ENCODE results near the gene ACTC1.

Gene ACTC1

GRCh38 chr15:34799149-34800101 lies 4.1 kb upstream of the ACTC1 start:
- Histone ChIP-seq H3K4me1 (ENCODE audit: control insufficient read depth, insufficient read depth, low read depth, low read length) (peaks cover 13% of the 10 kb centered on the region), H2AFZ (ENCODE audit: low read depth, low read length) (no peak overlapping the region), H3K23ac (ENCODE audit: low read length in 2 of 2) (no peak overlapping the region), H3K79me1 (replicated peaks; ENCODE audit: low read length, poor library complexity, severe bottlenecking) (no peaks in the 10 kb centered on the region), H4K8ac (ENCODE audit: low read length) (peak overlapping the region; percentile 3), H2BK15ac (ENCODE audit: low read depth, poor library complexity, severe bottlenecking) (no peak overlapping the region), H3K27ac (ENCODE audit: low read length, poor library complexity, severe bottlenecking) (no peak overlapping the region), H2BK5ac (ENCODE audit: low read depth, low read length, poor library complexity, severe bottlenecking) (no peak overlapping the region), H3K4me3 (ENCODE audit: insufficient read depth in 1 of 2, low read depth in 1 of 2, low read length in 2 of 2) (no peak overlapping the region), H4K91ac (ENCODE audit: low read length) (peak overlapping the region; percentile 73), H3K4ac (ENCODE audit: low read depth in 1 of 2, low read length in 2 of 2) (no peak overlapping the region), H3K18ac (ENCODE audit: low read depth in 1 of 2, low read length in 2 of 2) (peak overlapping the region; percentile 2 to 45), H3K27me3 (ENCODE audit: control insufficient read depth in 1 of 2, insufficient read depth in 1 of 2, low read length in 2 of 2) (peaks cover 39 to 47% of the 10 kb centered on the region in 2 experiments), H2AK5ac (ENCODE audit: low read length, severe bottlenecking) (no peak overlapping the region), H2BK12ac (ENCODE audit: low read length in 2 of 2) (peak overlapping the region; percentile 3 to 73), H3K36me3 (ENCODE audit: control insufficient read depth in 1 of 2, insufficient read depth in 2 of 2, low read depth in 1 of 2, low read length in 2 of 2) (no peaks in the 10 kb centered on the region), H2BK120ac (ENCODE audit: low read depth, low read length) (no peak overlapping the region), H3K14ac (ENCODE audit: low read length in 2 of 2) (no peak overlapping the region), H3K9ac (ENCODE audit: low read length) (no peak overlapping the region), H3K4me2 (ENCODE audit: low read length, poor library complexity, severe bottlenecking) (no peak overlapping the region), H3K9me3 (ENCODE audit: control insufficient read depth, low read length) (no peaks in the 10 kb centered on the region)
- 36% methylated on average over 13 of the region's 16 CpGs for WGBS
- peak; percentile 40 for DNase-seq

GRCh38 chr15:34796847-34797435 lies 1.6 kb upstream of the ACTC1 start:
- Histone ChIP-seq H3K4me2 (ENCODE audit: low read length, poor library complexity, severe bottlenecking) (no peak overlapping the region), H3K18ac (ENCODE audit: low read depth in 1 of 2, low read length in 2 of 2) (no peak overlapping the region), H2AFZ (ENCODE audit: low read depth, low read length) (no peak overlapping the region), H3K4me1 (ENCODE audit: control insufficient read depth, insufficient read depth, low read depth, low read length) (peaks cover 13% of the 10 kb centered on the region), H3K27me3 (ENCODE audit: control insufficient read depth in 1 of 2, insufficient read depth in 1 of 2, low read length in 2 of 2) (peaks cover 55 to 72% of the 10 kb centered on the region in 2 experiments), H2BK15ac (ENCODE audit: low read depth, poor library complexity, severe bottlenecking) (no peak overlapping the region), H2BK12ac (ENCODE audit: low read length in 2 of 2) (no peak overlapping the region), H2BK5ac (ENCODE audit: low read depth, low read length, poor library complexity, severe bottlenecking) (no peak overlapping the region), H2BK120ac (ENCODE audit: low read depth, low read length) (no peak overlapping the region), H3K9me3 (ENCODE audit: control insufficient read depth, low read length) (no peaks in the 10 kb centered on the region), H3K4ac (ENCODE audit: low read depth in 1 of 2, low read length in 2 of 2) (no peak overlapping the region), H3K79me1 (replicated peaks; ENCODE audit: low read length, poor library complexity, severe bottlenecking) (no peaks in the 10 kb centered on the region), H3K27ac (ENCODE audit: low read length, poor library complexity, severe bottlenecking) (no peak overlapping the region), H3K14ac (ENCODE audit: low read length in 2 of 2) (no peak overlapping the region), H3K23ac (ENCODE audit: low read length in 2 of 2) (no peak overlapping the region), H3K4me3 (ENCODE audit: insufficient read depth in 1 of 2, low read depth in 1 of 2, low read length in 2 of 2) (no peak overlapping the region), H4K8ac (ENCODE audit: low read length) (no peak overlapping the region), H3K9ac (ENCODE audit: low read length) (no peak overlapping the region), H2AK5ac (ENCODE audit: low read length, severe bottlenecking) (no peak overlapping the region), H3K36me3 (ENCODE audit: control insufficient read depth in 1 of 2, insufficient read depth in 2 of 2, low read depth in 1 of 2, low read length in 2 of 2) (no peaks in the 10 kb centered on the region), H4K91ac (ENCODE audit: low read length) (no peak overlapping the region)
- no peak for DNase-seq
- WGBS, result 83% methylated on average over 5 of the region's 5 CpGs

- Histone ChIP-seq H3K27me3 (ENCODE audit: control insufficient read depth in 1 of 2, insufficient read depth in 1 of 2, low read length in 2 of 2) (peaks cover 58 to 84% of the 10 kb centered on the region in 2 experiments), H2AFZ (ENCODE audit: low read depth, low read length) (no peak overlapping the region), H3K23ac (ENCODE audit: low read length in 2 of 2) (no peak overlapping the region), H3K4me2 (ENCODE audit: low read length, poor library complexity, severe bottlenecking) (peak overlapping the region; percentile 54), H3K9me3 (ENCODE audit: control insufficient read depth, low read length) (no peaks in the 10 kb centered on the region), H4K91ac (ENCODE audit: low read length) (no peak overlapping the region), H3K79me1 (replicated peaks; ENCODE audit: low read length, poor library complexity, severe bottlenecking) (no peaks in the 10 kb centered on the region), H2BK12ac (ENCODE audit: low read length in 2 of 2) (no peak overlapping the region), H3K9ac (ENCODE audit: low read length) (peak overlapping the region; percentile 68), H3K27ac (ENCODE audit: low read length, poor library complexity, severe bottlenecking) (no peak overlapping the region), H2BK15ac (ENCODE audit: low read depth, poor library complexity, severe bottlenecking) (no peak overlapping the region), H3K4me1 (ENCODE audit: control insufficient read depth, insufficient read depth, low read depth, low read length) (peaks cover 13% of the 10 kb centered on the region), H3K4ac (ENCODE audit: low read depth in 1 of 2, low read length in 2 of 2) (no peak overlapping the region), H2BK5ac (ENCODE audit: low read depth, low read length, poor library complexity, severe bottlenecking) (no peak overlapping the region), H3K14ac (ENCODE audit: low read length in 2 of 2) (peak overlapping the region in 1 of 2 experiments; percentile 55), H3K4me3 (ENCODE audit: insufficient read depth in 1 of 2, low read depth in 1 of 2, low read length in 2 of 2) (peak overlapping the region in 1 of 2 experiments; percentile 51), H4K8ac (ENCODE audit: low read length) (no peak overlapping the region), H3K18ac (ENCODE audit: low read depth in 1 of 2, low read length in 2 of 2) (no peak overlapping the region), H2AK5ac (ENCODE audit: low read length, severe bottlenecking) (no peak overlapping the region), H3K36me3 (ENCODE audit: control insufficient read depth in 1 of 2, insufficient read depth in 2 of 2, low read depth in 1 of 2, low read length in 2 of 2) (no peaks in the 10 kb centered on the region), H2BK120ac (ENCODE audit: low read depth, low read length) (no peak overlapping the region)
- no peak for DNase-seq
- WGBS, result 84% methylated on average over 28 of the region's 33 CpGs
Measured at GRCh38 chr15:34794590-34795206, 651 bp downstream of the ACTC1 start.

GRCh38 chr15:34793901-34794300 lies 1.4 kb downstream of the ACTC1 start:
- Histone ChIP-seq H3K23ac (ENCODE audit: low read length in 2 of 2) (no peak overlapping the region), H3K79me1 (replicated peaks; ENCODE audit: low read length, poor library complexity, severe bottlenecking) (no peaks in the 10 kb centered on the region), H3K27me3 (ENCODE audit: control insufficient read depth in 1 of 2, insufficient read depth in 1 of 2, low read length in 2 of 2) (peaks cover 60 to 85% of the 10 kb centered on the region in 2 experiments), H3K36me3 (ENCODE audit: control insufficient read depth in 1 of 2, insufficient read depth in 2 of 2, low read depth in 1 of 2, low read length in 2 of 2) (no peaks in the 10 kb centered on the region), H3K9me3 (ENCODE audit: control insufficient read depth, low read length) (no peaks in the 10 kb centered on the region), H3K4ac (ENCODE audit: low read depth in 1 of 2, low read length in 2 of 2) (no peak overlapping the region), H3K14ac (ENCODE audit: low read length in 2 of 2) (no peak overlapping the region), H2AK5ac (ENCODE audit: low read length, severe bottlenecking) (no peak overlapping the region), H4K91ac (ENCODE audit: low read length) (no peak overlapping the region), H4K8ac (ENCODE audit: low read length) (no peak overlapping the region), H3K9ac (ENCODE audit: low read length) (no peak overlapping the region), H2BK5ac (ENCODE audit: low read depth, low read length, poor library complexity, severe bottlenecking) (no peak overlapping the region), H3K4me3 (ENCODE audit: insufficient read depth in 1 of 2, low read depth in 1 of 2, low read length in 2 of 2) (no peak overlapping the region), H3K4me1 (ENCODE audit: control insufficient read depth, insufficient read depth, low read depth, low read length) (peaks cover 13% of the 10 kb centered on the region), H3K27ac (ENCODE audit: low read length, poor library complexity, severe bottlenecking) (no peak overlapping the region), H2BK15ac (ENCODE audit: low read depth, poor library complexity, severe bottlenecking) (no peak overlapping the region), H2AFZ (ENCODE audit: low read depth, low read length) (no peak overlapping the region), H2BK120ac (ENCODE audit: low read depth, low read length) (no peak overlapping the region), H3K4me2 (ENCODE audit: low read length, poor library complexity, severe bottlenecking) (no peak overlapping the region), H3K18ac (ENCODE audit: low read depth in 1 of 2, low read length in 2 of 2) (no peak overlapping the region), H2BK12ac (ENCODE audit: low read length in 2 of 2) (peak overlapping the region in 1 of 2 experiments; percentile 66)
- WGBS, result 81% methylated on average over 2 of the region's 2 CpGs
- DNase-seq, result no peak

Data from mesenchymal stem cell (in vitro differentiated cells and primary cell).